ENCODE results near the gene TSPAN19.
"Not testable (repeated sequence)": the region's sequence is repeated elsewhere in the genome, so short reads cannot be mapped to it uniquely, and the experiment has no call there.

DNA sequence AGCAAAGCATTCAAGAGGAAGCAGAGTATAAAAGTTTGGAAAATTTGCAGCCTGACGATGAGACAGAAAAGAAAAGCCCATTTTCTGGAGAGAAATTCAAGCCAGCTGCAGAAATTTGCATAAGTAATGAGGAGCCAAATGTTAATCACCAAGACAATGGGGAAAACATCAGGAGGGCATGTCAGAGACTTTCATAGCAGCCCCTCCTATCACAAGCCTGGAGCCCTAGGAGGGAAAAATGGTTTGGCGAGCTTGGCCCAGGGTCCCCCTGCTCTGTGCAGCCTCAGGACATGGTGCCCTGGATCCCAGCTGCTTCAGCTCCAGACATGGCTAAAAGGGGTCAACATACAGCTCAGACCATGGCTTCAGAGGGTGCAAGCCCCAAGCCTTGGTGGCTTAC lies 31.0 kb downstream of the TSPAN19 start:
- TF ChIP-seq, protein P1, sequence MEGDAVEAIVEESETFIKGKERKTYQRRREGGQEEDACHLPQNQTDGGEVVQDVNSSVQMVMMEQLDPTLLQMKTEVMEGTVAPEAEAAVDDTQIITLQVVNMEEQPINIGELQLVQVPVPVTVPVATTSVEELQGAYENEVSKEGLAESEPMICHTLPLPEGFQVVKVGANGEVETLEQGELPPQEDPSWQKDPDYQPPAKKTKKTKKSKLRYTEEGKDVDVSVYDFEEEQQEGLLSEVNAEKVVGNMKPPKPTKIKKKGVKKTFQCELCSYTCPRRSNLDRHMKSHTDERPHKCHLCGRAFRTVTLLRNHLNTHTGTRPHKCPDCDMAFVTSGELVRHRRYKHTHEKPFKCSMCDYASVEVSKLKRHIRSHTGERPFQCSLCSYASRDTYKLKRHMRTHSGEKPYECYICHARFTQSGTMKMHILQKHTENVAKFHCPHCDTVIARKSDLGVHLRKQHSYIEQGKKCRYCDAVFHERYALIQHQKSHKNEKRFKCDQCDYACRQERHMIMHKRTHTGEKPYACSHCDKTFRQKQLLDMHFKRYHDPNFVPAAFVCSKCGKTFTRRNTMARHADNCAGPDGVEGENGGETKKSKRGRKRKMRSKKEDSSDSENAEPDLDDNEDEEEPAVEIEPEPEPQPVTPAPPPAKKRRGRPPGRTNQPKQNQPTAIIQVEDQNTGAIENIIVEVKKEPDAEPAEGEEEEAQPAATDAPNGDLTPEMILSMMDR (IDR thresholded peaks at IDR 0.05): not testable (repeated sequence)
- not testable (repeated sequence) for TF ChIP-seq POLR2A (IDR thresholded peaks at IDR 0.05)

Measured in right lobe of liver (tissue), 4 donors.